Neural progenitor cell (in vitro differentiated cells): ENCODE data around the gene CASK. TPM values are rescaled to one million over a fixed set of nuclear protein-coding genes. Genes with fewer than 3 reads are reported as not detected.

Source experiments
- DNase-seq: peaks from one replicate; pipeline ENCODE4 v3.0.0-alpha.2; 2016; ENCODE audit warnings: low spot score
- H2AFZ ChIP-seq: fragments of 200-600 bp; sonication (generic); replicated peaks from 2 replicates; pipeline ENCODE4 v1.6.1; 2016; ENCODE audit warnings: antibody characterized with exemption
- H3F3A ChIP-seq: fragments of 200-600 bp; sonication (generic); 2 replicates; pipeline ENCODE4 v1.6.1; 2016; ENCODE audit warnings: antibody characterized with exemption, low read depth
- H3K27ac ChIP-seq: fragments of 200-600 bp; sonication (generic); 2 replicates; pipeline ENCODE4 v1.5.1; 2016; ENCODE audit warnings: mild to moderate bottlenecking
- H3K27me3 ChIP-seq: fragments of 200-600 bp; sonication (generic); 2 replicates; pipeline ENCODE4 v1.6.1; 2016; ENCODE audit warnings: mild to moderate bottlenecking, moderate library complexity
- H3K36me3 ChIP-seq: fragments of 200-600 bp; sonication (generic); 2 replicates; pipeline ENCODE4 v1.5.1; 2016
- H3K4me1 ChIP-seq: fragments of 200-600 bp; sonication (generic); 2 replicates; pipeline ENCODE4 v1.6.1; 2016; ENCODE audit warnings: mixed run types
- H3K4me2 ChIP-seq: fragments of 200-600 bp; sonication (generic); 2 replicates; pipeline ENCODE4 v1.6.1; 2016
- H3K4me3 ChIP-seq: fragments of 200-600 bp; sonication (generic); 2 replicates; pipeline ENCODE4 v1.5.1; 2016
- H3K79me2 ChIP-seq: fragments of 200-600 bp; sonication (generic); 2 replicates; pipeline ENCODE4 v1.6.1; 2016; ENCODE audit warnings: low read depth
- H3K9ac ChIP-seq: fragments of 200-600 bp; sonication (generic); 2 replicates; pipeline ENCODE4 v1.6.1; 2016
- H3K9me3 ChIP-seq: fragments of 200-600 bp; sonication (generic); 2 replicates; pipeline ENCODE4 v1.5.1; 2016; ENCODE audit warnings: low read depth
- H4K20me1 ChIP-seq: fragments of 200-600 bp; sonication (generic); 2 replicates; pipeline ENCODE4 v1.6.1; 2016; ENCODE audit warnings: low read depth
- H3K27ac Mint-ChIP-seq: 3 replicates; pipeline ENCODE4 v1.8.0; 2021; ENCODE audit warnings: mixed read lengths
- H3K27me3 Mint-ChIP-seq: 2 replicates; pipeline ENCODE4 v1.8.0; 2022; ENCODE audit warnings: low read depth, mild to moderate bottlenecking, inconsistent platforms, moderate library complexity, mixed read lengths; ENCODE audit not compliant: insufficient read depth
- H3K36me3 Mint-ChIP-seq: 3 replicates; pipeline ENCODE4 v1.8.0; 2021; ENCODE audit warnings: mixed read lengths
- H3K4me1 Mint-ChIP-seq: 3 replicates; pipeline ENCODE4 v1.8.0; 2021; ENCODE audit warnings: mixed read lengths
- H3K4me3 Mint-ChIP-seq: 3 replicates; pipeline ENCODE4 v1.8.0; 2021; ENCODE audit warnings: mild to moderate bottlenecking, moderate library complexity, mixed read lengths
- H3K9me3 Mint-ChIP-seq: 3 replicates; pipeline ENCODE4 v1.8.0; 2020; ENCODE audit warnings: mixed read lengths
- CTCF ChIP-seq: fragments of 200-600 bp; sonication (generic); IDR thresholded peaks from 2 replicates; pipeline ENCODE4 v1.5.1; 2017; ENCODE audit warnings: antibody characterized with exemption, mild to moderate bottlenecking
- EZH2 ChIP-seq: fragments of 200-600 bp; sonication (generic); IDR thresholded peaks from 2 replicates; pipeline ENCODE4 v1.6.1; 2017; ENCODE audit warnings: antibody characterized with exemption, mild to moderate bottlenecking, moderate library complexity
- EZH2phosphoT487 ChIP-seq: fragments of 200-600 bp; sonication (generic); IDR thresholded peaks from 2 replicates; pipeline ENCODE4 v1.6.1; 2017; ENCODE audit warnings: antibody characterized with exemption
- total RNA-seq: library from RNA; depleted of rRNA; stranded (reverse); fragments of >200 nt; gene quantifications from 2 replicates; pipeline ENCODE4 v1.2.3, GENCODE V29; 2015; ENCODE audit warnings: low replicate concordance

The CASK gene
- total RNA-seq, 1 donor from 2014 or later = 85.4 TPM

GRCh38 chrX:41522081-41522480, 401.3 kb downstream of the CASK start:
- Mint-ChIP-seq H3K36me3 (peaks cover 6% of the 10 kb centered on the region), H3K4me3 (no peak overlapping the region), H3K9me3 (no peaks in the 10 kb centered on the region), H3K27ac (no peak overlapping the region), H3K27me3 (no peaks in the 10 kb centered on the region), H3K4me1 (peaks cover 22% of the 10 kb centered on the region)
- H3K4me1 ChIP-seq = peaks cover 43% of the 10 kb centered on the region
- H4K20me1 ChIP-seq = no peaks in the 10 kb centered on the region
- H3K36me3 ChIP-seq = peaks cover 4% of the 10 kb centered on the region
- H2AFZ ChIP-seq = no peak overlapping the region
- no peak for DNase-seq
- H3K79me2 ChIP-seq = no peaks in the 10 kb centered on the region
- TF ChIP-seq EZH2 (no peak), CTCF (no peak), EZH2phosphoT487 (no peak)
- H3K27ac ChIP-seq = no peak overlapping the region
- H3K4me2 ChIP-seq = no peak overlapping the region
- no peak overlapping the region for H3K9ac ChIP-seq
- no peak overlapping the region for H3K4me3 ChIP-seq
- H3K27me3 ChIP-seq = no peaks in the 10 kb centered on the region
- H3K9me3 ChIP-seq = no peaks in the 10 kb centered on the region
- H3F3A ChIP-seq = peaks cover 19% of the 10 kb centered on the region

- no peak overlapping the region for H3K4me2 ChIP-seq
- H3K4me3 Mint-ChIP-seq = no peak overlapping the region
- H3K9me3 Mint-ChIP-seq = no peaks in the 10 kb centered on the region
- H3K4me1 Mint-ChIP-seq = peaks cover 34% of the 10 kb centered on the region
- H3K27me3 Mint-ChIP-seq = no peaks in the 10 kb centered on the region
- H3K27ac Mint-ChIP-seq = no peak overlapping the region
- DNase-seq = no peak
- H3K79me2 ChIP-seq = no peaks in the 10 kb centered on the region
- no peaks in the 10 kb centered on the region for H4K20me1 ChIP-seq
- TF ChIP-seq CTCF (no peak), EZH2phosphoT487 (no peak), EZH2 (no peak)
- peaks cover 3% of the 10 kb centered on the region for H3K36me3 Mint-ChIP-seq
- H3K4me1 ChIP-seq = peaks cover 46% of the 10 kb centered on the region
- no peak overlapping the region for H3K4me3 ChIP-seq
- peaks cover 34% of the 10 kb centered on the region for H3F3A ChIP-seq
- H3K9me3 ChIP-seq = no peaks in the 10 kb centered on the region
- no peak overlapping the region for H2AFZ ChIP-seq
- H3K36me3 ChIP-seq = peaks cover 4% of the 10 kb centered on the region
- H3K27me3 ChIP-seq = no peaks in the 10 kb centered on the region
- no peak overlapping the region for H3K9ac ChIP-seq
- H3K27ac ChIP-seq = no peak overlapping the region
Observed at GRCh38 chrX:41519468-41519867, 403.9 kb downstream of the CASK start.

- H3K9ac ChIP-seq = no peak overlapping the region
- Mint-ChIP-seq H3K9me3 (no peaks in the 10 kb centered on the region), H3K36me3 (peaks cover 3% of the 10 kb centered on the region)
Observed at GRCh38 chrX:41518841-41519220, 404.5 kb downstream of the CASK start.

More at GRCh38 chrX:41518841-41519220, 404.5 kb downstream of the CASK start:
- Mint-ChIP-seq H3K27ac (no peak overlapping the region), H3K27me3 (no peaks in the 10 kb centered on the region), H3K4me1 (peaks cover 38% of the 10 kb centered on the region), H3K4me3 (no peak overlapping the region)
- Histone ChIP-seq H3K27me3 (no peaks in the 10 kb centered on the region), H3K4me3 (no peak overlapping the region), H2AFZ (no peak overlapping the region), H3K79me2 (no peaks in the 10 kb centered on the region), H3K27ac (no peak overlapping the region), H3K9me3 (no peaks in the 10 kb centered on the region), H3K36me3 (peaks cover under 1% of the 10 kb centered on the region), H3K4me2 (no peak overlapping the region), H3F3A (peaks cover 36% of the 10 kb centered on the region), H4K20me1 (no peaks in the 10 kb centered on the region), H3K4me1 (peaks cover 43% of the 10 kb centered on the region)
- no peak for DNase-seq
- no peak for TF ChIP-seq EZH2
- no peak for TF ChIP-seq CTCF
